DMS114 treated with DMSO at 0.1 percent for 48 hours (cell line): ENCODE data around the gene LSAMP.

Experiments used
- DNase-seq: peaks from one replicate; lab custom pipeline; 2025; ENCODE audit not compliant: unreplicated experiment; lab: John Stamatoyannopoulos, UW

LSAMP gene

GRCh38 chr3:115980709-115981108 lies 464.6 kb downstream of the LSAMP start:
- no peak for DNase-seq

GRCh38 chr3:115977866-115978265 lies 467.4 kb downstream of the LSAMP start:
- no peak for DNase-seq

GRCh38 chr3:115975796-115976195 lies 469.5 kb downstream of the LSAMP start:
- DNase-seq: no peak

GRCh38 chr3:115975353-115975752 lies 469.9 kb downstream of the LSAMP start:
- no peak for DNase-seq

- no peak for DNase-seq
These were observed 470.3 kb downstream of the LSAMP start for GRCh38 chr3:115974940-115975339.

- DNase-seq: no peak
These were observed 476.4 kb downstream of the LSAMP start for GRCh38 chr3:115968871-115969270.

- DNase-seq: no peak
These were observed 483.9 kb downstream of the LSAMP start for GRCh38 chr3:115961380-115961779.

- DNase-seq: no peak
These were observed 484.5 kb downstream of the LSAMP start for GRCh38 chr3:115960799-115961198.

- no peak for DNase-seq
These were observed 486.8 kb downstream of the LSAMP start for GRCh38 chr3:115958526-115958925.

GRCh38 chr3:115947325-115947724 lies 498.0 kb downstream of the LSAMP start:
- DNase-seq: no peak

GRCh38 chr3:115943579-115943978 lies 501.7 kb downstream of the LSAMP start:
- no peak for DNase-seq

GRCh38 chr3:115937054-115937453 lies 508.2 kb downstream of the LSAMP start:
- no peak for DNase-seq

- no peak for DNase-seq
These were observed 512.5 kb downstream of the LSAMP start for GRCh38 chr3:115932807-115933206.

- no peak for DNase-seq
These were observed 513.7 kb downstream of the LSAMP start for GRCh38 chr3:115931581-115931980.

GRCh38 chr3:115930922-115931321 lies 514.4 kb downstream of the LSAMP start:
- no peak for DNase-seq

GRCh38 chr3:115930168-115930567 lies 515.1 kb downstream of the LSAMP start:
- DNase-seq: no peak

GRCh38 chr3:115928376-115928775 lies 516.9 kb downstream of the LSAMP start:
- DNase-seq: no peak

GRCh38 chr3:115927197-115927596 lies 518.1 kb downstream of the LSAMP start:
- no peak for DNase-seq

- no peak for DNase-seq
These were observed 522.5 kb downstream of the LSAMP start for GRCh38 chr3:115922681-115923347.

GRCh38 chr3:115921711-115922110 lies 523.6 kb downstream of the LSAMP start:
- no peak for DNase-seq

GRCh38 chr3:115918900-115919299 lies 526.4 kb downstream of the LSAMP start:
- DNase-seq: no peak

GRCh38 chr3:115916866-115917265 lies 528.4 kb downstream of the LSAMP start:
- no peak for DNase-seq

- no peak for DNase-seq
These were observed 530.2 kb downstream of the LSAMP start for GRCh38 chr3:115915061-115915460.
